Skeletal muscle cell (primary cell): ENCODE measurements around the gene LYSMD1.

ENCODE experiments used
- DNase-seq: peaks from one replicate; pipeline ENCODE4 v3.0.0-alpha.2; 2010; ENCODE audit warnings: low read depth
- H3K4me3 ChIP-seq: 2 replicates; pipeline ENCODE4 v1.5.1; 2011; ENCODE audit warnings: low read depth, mild to moderate bottlenecking, control low read depth, low read length, moderate library complexity

LYSMD1 gene

GRCh38 chr1:151144474-151145303 is 21.0 kb downstream of the LYSMD1 start:
- DNase-seq = no peak
- H3K4me3 ChIP-seq = no peak overlapping the region

GRCh38 chr1:151143986-151144385 is 21.7 kb downstream of the LYSMD1 start:
- no peak overlapping the region for H3K4me3 ChIP-seq
- no peak for DNase-seq

GRCh38 chr1:151143057-151143435 is 22.7 kb downstream of the LYSMD1 start:
- no peak overlapping the region for H3K4me3 ChIP-seq
- DNase-seq = no peak

- no peak overlapping the region for H3K4me3 ChIP-seq
- DNase-seq = no peak
Measured at GRCh38 chr1:151142411-151143056, 23.2 kb downstream of the LYSMD1 start.

DNA sequence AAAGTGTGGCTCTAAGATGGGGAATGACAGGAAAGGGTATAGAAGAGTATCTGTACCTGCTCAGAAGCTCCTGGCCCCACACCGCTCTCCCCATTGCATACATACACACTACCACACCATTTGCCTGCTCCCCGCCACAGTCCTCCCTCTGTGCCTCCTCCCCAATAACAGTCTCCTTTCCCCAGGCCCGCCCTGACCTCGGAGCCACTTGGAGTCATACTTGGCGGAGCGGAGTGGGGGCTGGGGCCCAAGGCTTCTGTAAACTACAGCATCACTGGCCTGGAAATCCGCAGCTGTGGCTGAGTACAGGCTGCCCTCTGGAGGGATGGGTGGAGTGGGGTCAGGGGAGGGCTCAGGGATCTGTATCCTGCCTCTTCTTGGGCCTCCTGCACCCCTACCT is 27.9 kb downstream of the LYSMD1 start:
- DNase-seq = no peak
- H3K4me3 ChIP-seq = no peak overlapping the region

GRCh38 chr1:151135433-151136385 is 30.0 kb downstream of the LYSMD1 start:
- DNase-seq = no peak
- no peak overlapping the region for H3K4me3 ChIP-seq

- no peak overlapping the region for H3K4me3 ChIP-seq
- DNase-seq = no peak
Measured at GRCh38 chr1:151134991-151135390, 30.7 kb downstream of the LYSMD1 start.

- no peak for DNase-seq
- H3K4me3 ChIP-seq = no peak overlapping the region
Measured at GRCh38 chr1:151134396-151134795, 31.3 kb downstream of the LYSMD1 start.

GRCh38 chr1:151133018-151133806 is 32.5 kb downstream of the LYSMD1 start:
- no peak for DNase-seq
- H3K4me3 ChIP-seq = no peak overlapping the region

DNA sequence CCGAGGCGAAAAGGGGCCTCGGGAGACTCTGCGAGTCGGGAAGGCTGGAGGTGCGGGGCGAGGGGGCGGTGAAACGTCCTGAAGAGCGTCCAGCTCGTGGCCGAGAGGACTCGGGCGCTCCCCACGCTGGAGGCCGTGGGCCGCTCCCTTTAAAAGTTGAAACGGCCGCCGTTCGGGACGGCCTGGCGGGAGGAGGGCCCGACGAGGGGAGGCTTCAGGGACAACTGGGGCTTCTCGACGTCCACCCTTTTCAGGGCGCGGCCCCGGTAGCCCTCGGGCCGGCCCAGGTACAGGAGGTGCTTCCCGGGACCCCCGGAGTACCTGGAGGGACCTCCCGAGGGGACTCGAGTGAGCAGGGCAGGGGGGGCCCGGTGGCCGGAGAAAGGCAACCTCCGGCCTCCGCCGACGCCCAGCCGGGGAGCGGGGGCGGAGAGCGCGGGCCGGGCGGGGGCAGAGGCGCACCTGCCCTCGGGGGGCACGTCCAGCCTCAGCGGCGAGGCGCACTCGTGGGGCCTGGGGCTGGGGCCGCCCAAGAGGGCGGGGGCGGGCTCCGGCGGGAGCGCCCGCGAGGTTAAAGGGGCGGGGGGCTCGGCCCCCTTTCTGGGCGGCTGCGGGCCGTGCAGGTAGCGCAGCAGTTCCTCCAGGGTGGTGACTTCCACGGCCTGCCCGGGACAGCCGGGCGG is 33.2 kb downstream of the LYSMD1 start:
- no peak for DNase-seq
- no peak overlapping the region for H3K4me3 ChIP-seq

GRCh38 chr1:151131701-151132334 is 33.9 kb downstream of the LYSMD1 start:
- DNase-seq = no peak

DNA sequence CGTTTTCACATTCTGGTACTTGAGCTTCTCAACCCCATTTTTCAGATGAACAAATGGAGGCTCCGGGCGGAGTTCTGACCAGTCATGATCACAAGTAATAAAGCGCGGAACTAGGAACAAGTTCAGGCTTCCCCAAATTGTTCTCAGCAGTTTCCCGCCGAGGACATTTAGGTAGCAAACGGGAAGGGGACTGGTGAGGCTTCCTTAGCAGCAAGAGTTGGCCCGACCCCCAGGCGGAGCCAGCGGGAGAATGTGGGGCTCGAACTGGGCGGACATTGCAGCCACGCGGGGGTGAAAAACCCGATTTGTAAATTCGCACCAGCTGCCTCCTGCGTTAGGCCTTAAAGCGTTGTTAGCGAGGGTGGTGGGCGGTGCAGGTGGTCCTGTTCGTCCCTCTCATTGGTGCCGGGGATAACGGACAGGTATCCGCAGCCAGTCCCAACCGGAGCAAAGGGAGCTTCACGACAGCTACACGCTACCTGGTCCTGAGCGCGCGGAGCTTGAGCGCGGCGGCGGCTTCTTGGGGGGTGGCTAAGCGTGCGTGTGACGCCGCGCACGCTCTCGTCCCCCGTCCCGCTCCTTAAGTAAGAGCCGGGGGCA is 34.6 kb downstream of the LYSMD1 start:
- peak; percentile 50 for DNase-seq
- H3K4me3 ChIP-seq = peak overlapping the region; percentile 35

More at GRCh38 chr1:151131701-151132334, 33.9 kb downstream of the LYSMD1 start:
- peak overlapping the region; percentile 35 for H3K4me3 ChIP-seq

DNA sequence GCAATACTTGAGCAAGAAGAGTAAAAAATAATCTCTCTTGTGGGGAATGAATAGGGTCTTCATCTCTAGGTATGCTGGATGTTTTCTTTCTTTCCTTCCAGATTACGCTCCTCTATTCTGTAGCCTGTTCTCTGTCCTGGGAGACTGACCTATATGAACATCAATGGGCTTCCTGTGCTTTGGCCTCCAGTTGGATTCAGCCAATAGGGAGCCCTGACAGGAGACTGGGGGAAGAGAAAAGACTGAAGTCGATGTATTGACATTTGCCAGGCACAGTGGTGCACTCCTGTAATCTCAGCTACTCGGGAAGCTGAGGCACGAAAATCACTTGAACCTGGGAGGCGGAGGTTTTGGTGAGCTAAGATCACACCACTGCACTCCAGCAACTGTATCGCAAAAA is 36.9 kb downstream of the LYSMD1 start:
- no peak overlapping the region for H3K4me3 ChIP-seq
- no peak for DNase-seq

DNA sequence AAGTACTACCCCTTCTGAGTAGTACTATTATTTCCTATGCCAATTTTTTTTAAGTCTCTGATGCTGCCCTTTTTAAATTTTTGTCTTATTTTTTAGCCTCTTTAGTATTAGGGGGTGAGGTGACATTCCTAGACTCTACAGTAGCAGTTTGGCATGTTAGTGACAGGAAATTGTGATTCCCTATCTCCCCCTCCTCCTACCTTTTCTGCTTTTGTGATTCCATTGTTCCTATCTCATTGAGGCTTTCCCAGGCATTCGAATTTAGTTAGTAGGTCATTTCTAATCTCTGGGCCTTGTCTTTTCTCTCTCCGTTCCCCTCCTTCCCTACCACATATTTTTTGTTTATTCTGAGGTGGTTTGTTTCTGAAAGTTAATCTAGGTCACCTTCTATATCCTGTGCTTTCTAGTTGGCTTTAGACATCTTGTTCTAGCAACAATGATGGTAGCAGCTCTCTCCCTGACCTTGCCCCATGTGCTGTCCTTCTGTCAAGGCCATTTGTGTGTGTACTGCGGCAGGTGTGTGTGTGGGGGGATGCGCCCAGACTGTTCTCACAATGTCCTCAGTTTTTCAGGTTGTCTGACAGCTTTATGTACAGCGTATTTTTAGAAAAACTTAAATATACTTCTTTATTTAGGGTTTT is 40.8 kb downstream of the LYSMD1 start:
- DNase-seq = no peak

GRCh38 chr1:151113877-151114276 is 51.8 kb downstream of the LYSMD1 start:
- no peak for DNase-seq
- no peak overlapping the region for H3K4me3 ChIP-seq

More for the DNA sequence above, 40.8 kb downstream of the LYSMD1 start:
- H3K4me3 ChIP-seq = no peak overlapping the region
